Astrocyte (in vitro differentiated cells and primary cell): ENCODE data around the gene PLPP1. TPM values are rescaled to one million over a fixed set of nuclear protein-coding genes. Genes with fewer than 3 reads are reported as not detected.

Experiments used
- DNase-seq: peaks from one replicate; pipeline ENCODE4 v3.0.0-alpha.2; 2010; ENCODE audit warnings: low read depth
- FAIRE-seq: peaks from 2 replicates; lab custom pipeline; 2011; peaks lifted over from hg19 to GRCh38; lab: Jason Lieb, UNC
- H2AFZ ChIP-seq: 2 replicates; pipeline ENCODE4 v1.6.0; 2012; ENCODE audit warnings: low read depth, low read length, inconsistent platforms
- H3K27ac ChIP-seq: 2 replicates; pipeline ENCODE4 v1.5.1; 2011; ENCODE audit warnings: low read depth, low read length, inconsistent platforms
- H3K27me3 ChIP-seq: 2 replicates; pipeline ENCODE4 v1.6.0; 2011; ENCODE audit warnings: low read length, inconsistent platforms; ENCODE audit not compliant: insufficient read depth
- H3K36me3 ChIP-seq: 2 replicates; pipeline ENCODE4 v1.5.1; 2011; ENCODE audit warnings: low read length, inconsistent platforms; ENCODE audit not compliant: insufficient read depth
- H3K4me1 ChIP-seq: 2 replicates; pipeline ENCODE4 v1.5.1; 2011; ENCODE audit warnings: low read length, inconsistent platforms; ENCODE audit not compliant: insufficient read depth
- H3K4me2 ChIP-seq: 2 replicates; pipeline ENCODE4 v1.6.0; 2012; ENCODE audit warnings: low read length, inconsistent platforms
- H3K4me3 ChIP-seq: 2 replicates; pipeline ENCODE4 v1.5.1; 2011; ENCODE audit warnings: low read depth, mild to moderate bottlenecking, low read length, inconsistent platforms; ENCODE audit not compliant: insufficient read depth
- H3K79me2 ChIP-seq: 2 replicates; pipeline ENCODE4 v1.6.0; 2012; ENCODE audit warnings: mild to moderate bottlenecking, low read length, inconsistent platforms; ENCODE audit not compliant: insufficient read depth
- H3K9ac ChIP-seq: 2 replicates; pipeline ENCODE4 v1.6.0; 2012; ENCODE audit warnings: mild to moderate bottlenecking, low read length, inconsistent platforms
- H3K9me3 ChIP-seq: 2 replicates; pipeline ENCODE4 v1.5.1; 2012; ENCODE audit warnings: low read depth, mild to moderate bottlenecking, low read length, inconsistent platforms; ENCODE audit not compliant: insufficient read depth
- H4K20me1 ChIP-seq: 2 replicates; pipeline ENCODE4 v1.6.0; 2012; ENCODE audit warnings: low read length, inconsistent platforms; ENCODE audit not compliant: insufficient read depth
- H3K27ac Mint-ChIP-seq: one replicate; pipeline ENCODE4 v1.8.0; 2021; ENCODE audit warnings: mild to moderate bottlenecking, mixed read lengths; ENCODE audit not compliant: unreplicated experiment
- H3K27me3 Mint-ChIP-seq: one replicate; pipeline ENCODE4 v1.8.0; 2021; ENCODE audit warnings: low read depth, mixed read lengths; ENCODE audit not compliant: unreplicated experiment
- H3K36me3 Mint-ChIP-seq: one replicate; pipeline ENCODE4 v1.8.0; 2021; ENCODE audit warnings: low read depth, mixed read lengths; ENCODE audit not compliant: unreplicated experiment
- H3K4me1 Mint-ChIP-seq: one replicate; pipeline ENCODE4 v1.8.0; 2021; ENCODE audit warnings: low read depth, mixed read lengths; ENCODE audit not compliant: unreplicated experiment
- H3K4me3 Mint-ChIP-seq: one replicate; pipeline ENCODE4 v1.8.0; 2021; ENCODE audit warnings: mild to moderate bottlenecking, moderate library complexity, mixed read lengths; ENCODE audit not compliant: unreplicated experiment
- H3K9me3 Mint-ChIP-seq: one replicate; pipeline ENCODE4 v1.8.0; 2021; ENCODE audit warnings: mild to moderate bottlenecking, mixed read lengths; ENCODE audit not compliant: unreplicated experiment
- CTCF ChIP-seq: IDR thresholded peaks from 2 replicates; pipeline ENCODE4 v1.5.1; 2011; ENCODE audit warnings: low read depth, mild to moderate bottlenecking, inconsistent platforms, low read length, moderate library complexity; ENCODE audit not compliant: insufficient read depth
- EZH2 ChIP-seq: IDR thresholded peaks from 2 replicates; pipeline ENCODE4 v1.6.1; 2012; ENCODE audit warnings: mild to moderate bottlenecking, low read length, inconsistent platforms; ENCODE audit not compliant: insufficient read depth
- total RNA-seq: library from RNA; stranded (reverse); gene quantifications from 2 replicates; pipeline ENCODE4 v1.2.1, GENCODE V29; 2021

Gene PLPP1
- total RNA-seq, 1 donor from 2014 or later: 56.3 TPM

GRCh38 chr5:55551904-55552303, 17.1 kb upstream of the PLPP1 start:
- no peak overlapping the region for H3K9ac ChIP-seq
- H3K27me3 Mint-ChIP-seq: peaks cover 1% of the 10 kb centered on the region
- TF ChIP-seq EZH2 (no peak), CTCF (no peak)
- no peaks in the 10 kb centered on the region for H3K4me1 ChIP-seq
- no peaks in the 10 kb centered on the region for H3K36me3 Mint-ChIP-seq
- no peak overlapping the region for H3K27ac Mint-ChIP-seq
- H3K4me1 Mint-ChIP-seq: peaks cover 3% of the 10 kb centered on the region
- no peak overlapping the region for H3K4me3 ChIP-seq
- no peaks in the 10 kb centered on the region for H3K9me3 Mint-ChIP-seq
- no peaks in the 10 kb centered on the region for H3K36me3 ChIP-seq
- FAIRE-seq (no peak), DNase-seq (no peak)
- no peaks in the 10 kb centered on the region for H3K9me3 ChIP-seq
- no peak overlapping the region for H3K4me3 Mint-ChIP-seq
- no peak overlapping the region for H3K27ac ChIP-seq
- H3K4me2 ChIP-seq: no peak overlapping the region
- no peak overlapping the region for H2AFZ ChIP-seq
- H3K79me2 ChIP-seq: no peaks in the 10 kb centered on the region
- no peaks in the 10 kb centered on the region for H4K20me1 ChIP-seq
- no peaks in the 10 kb centered on the region for H3K27me3 ChIP-seq

DNA sequence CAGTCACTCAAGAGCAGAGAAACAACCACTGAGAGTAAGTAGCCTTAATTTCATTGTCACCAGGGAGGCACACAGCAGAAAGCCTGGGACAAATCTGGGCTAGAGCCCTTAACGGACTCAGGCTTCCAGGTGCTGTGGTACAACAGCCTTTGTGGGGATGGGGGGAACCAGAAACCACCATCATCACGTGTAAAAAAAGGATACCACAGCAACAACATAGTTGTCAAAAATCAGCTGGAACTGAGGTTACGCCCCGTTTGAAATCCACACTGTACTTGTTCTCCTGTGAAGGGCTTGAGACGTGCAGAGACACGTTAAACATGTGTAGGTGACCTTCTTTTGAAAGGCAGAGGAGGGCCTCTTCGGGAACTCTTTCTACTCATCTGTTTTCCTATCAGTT, 16.6 kb upstream of the PLPP1 start:
- TF ChIP-seq CTCF (no peak), EZH2 (no peak)
- DNase-seq: no peak
- Histone ChIP-seq H3K4me3 (no peak overlapping the region), H3K36me3 (no peaks in the 10 kb centered on the region), H2AFZ (no peak overlapping the region), H3K79me2 (no peaks in the 10 kb centered on the region), H3K4me1 (no peaks in the 10 kb centered on the region), H3K9ac (no peak overlapping the region), H3K27me3 (no peaks in the 10 kb centered on the region), H3K27ac (no peak overlapping the region), H3K4me2 (no peak overlapping the region), H4K20me1 (no peaks in the 10 kb centered on the region), H3K9me3 (no peaks in the 10 kb centered on the region)
- Mint-ChIP-seq H3K36me3 (no peaks in the 10 kb centered on the region), H3K4me3 (no peak overlapping the region), H3K9me3 (no peaks in the 10 kb centered on the region), H3K27ac (no peak overlapping the region), H3K27me3 (peaks cover 1% of the 10 kb centered on the region), H3K4me1 (peaks cover 3% of the 10 kb centered on the region)
- no peak for FAIRE-seq

- no peak for DNase-seq
- no peaks in the 10 kb centered on the region for H3K9me3 ChIP-seq
- peaks cover 1% of the 10 kb centered on the region for H3K27me3 Mint-ChIP-seq
- H3K27ac Mint-ChIP-seq: no peak overlapping the region
- H3K4me1 ChIP-seq: no peaks in the 10 kb centered on the region
- no peak overlapping the region for H3K4me3 Mint-ChIP-seq
- FAIRE-seq: no peak
- H4K20me1 ChIP-seq: no peaks in the 10 kb centered on the region
- peaks cover 2% of the 10 kb centered on the region for H3K4me1 Mint-ChIP-seq
- H3K9ac ChIP-seq: no peak overlapping the region
- no peak overlapping the region for H3K4me3 ChIP-seq
- H2AFZ ChIP-seq: no peak overlapping the region
- no peaks in the 10 kb centered on the region for H3K36me3 Mint-ChIP-seq
- TF ChIP-seq EZH2 (no peak), CTCF (no peak)
- H3K27ac ChIP-seq: no peak overlapping the region
- H3K9me3 Mint-ChIP-seq: no peaks in the 10 kb centered on the region
- H3K27me3 ChIP-seq: no peaks in the 10 kb centered on the region
- no peak overlapping the region for H3K4me2 ChIP-seq
- no peaks in the 10 kb centered on the region for H3K79me2 ChIP-seq
- H3K36me3 ChIP-seq: no peaks in the 10 kb centered on the region
These were observed 13.0 kb upstream of the PLPP1 start for GRCh38 chr5:55547781-55548180.
